ENCODE data around the gene USP31. TPM values are rescaled to one million over a fixed set of nuclear protein-coding genes. Genes with fewer than 3 reads are reported as not detected.

Gene USP31
- total RNA-seq, 1 donor from 2014 or later, result 8.7 TPM

GRCh38 chr16:23107936-23108335 is 41.3 kb downstream of the USP31 start:
- no peak for TF ChIP-seq CTCF (IDR thresholded peaks at IDR 0.05)
- Mint-ChIP-seq H3K27ac (ENCODE audit: unreplicated experiment) (no peak overlapping the region), H3K36me3 (ENCODE audit: low read depth) (peaks cover 8% of the 10 kb centered on the region), H3K27me3 (ENCODE audit: low read depth) (no peaks in the 10 kb centered on the region), H3K4me3 (ENCODE audit: unreplicated experiment) (no peak overlapping the region), H3K9me3 (ENCODE audit: low read depth) (peaks cover 4% of the 10 kb centered on the region), H3K4me1 (ENCODE audit: low read depth) (peaks cover 13% of the 10 kb centered on the region)
- no peak for DNase-seq (ENCODE audit: low spot score)

GRCh38 chr16:23107117-23107516 is 42.1 kb downstream of the USP31 start:
- no peak for DNase-seq (ENCODE audit: low spot score)
- Mint-ChIP-seq H3K27ac (ENCODE audit: unreplicated experiment) (no peak overlapping the region), H3K4me1 (ENCODE audit: low read depth) (peaks cover 13% of the 10 kb centered on the region), H3K9me3 (ENCODE audit: low read depth) (peaks cover 4% of the 10 kb centered on the region), H3K27me3 (ENCODE audit: low read depth) (no peaks in the 10 kb centered on the region), H3K36me3 (ENCODE audit: low read depth) (peaks cover 8% of the 10 kb centered on the region), H3K4me3 (ENCODE audit: unreplicated experiment) (no peak overlapping the region)
- TF ChIP-seq CTCF (IDR thresholded peaks at IDR 0.05), result no peak

GRCh38 chr16:23105309-23105708 is 43.9 kb downstream of the USP31 start:
- Mint-ChIP-seq H3K27me3 (ENCODE audit: low read depth) (no peaks in the 10 kb centered on the region), H3K9me3 (ENCODE audit: low read depth) (peaks cover 4% of the 10 kb centered on the region), H3K36me3 (ENCODE audit: low read depth) (peaks cover 16% of the 10 kb centered on the region), H3K4me3 (ENCODE audit: unreplicated experiment) (no peak overlapping the region), H3K4me1 (ENCODE audit: low read depth) (peaks cover 11% of the 10 kb centered on the region), H3K27ac (ENCODE audit: unreplicated experiment) (no peak overlapping the region)
- no peak for TF ChIP-seq CTCF (IDR thresholded peaks at IDR 0.05)
- no peak for DNase-seq (ENCODE audit: low spot score)

GRCh38 chr16:23104032-23104955 is 45.0 kb downstream of the USP31 start:
- H3K27ac Mint-ChIP-seq (ENCODE audit: unreplicated experiment), result no peak overlapping the region
- peaks cover 17% of the 10 kb centered on the region for H3K36me3 Mint-ChIP-seq (ENCODE audit: low read depth)

GRCh38 chr16:23103603-23104002 is 45.6 kb downstream of the USP31 start:
- TF ChIP-seq CTCF (IDR thresholded peaks at IDR 0.05), result no peak
- no peak for DNase-seq (ENCODE audit: low spot score)
- no peak overlapping the region for H3K27ac Mint-ChIP-seq (ENCODE audit: unreplicated experiment)
- peaks cover 3% of the 10 kb centered on the region for H3K9me3 Mint-ChIP-seq (ENCODE audit: low read depth)
- H3K27me3 Mint-ChIP-seq (ENCODE audit: low read depth), result no peaks in the 10 kb centered on the region
- H3K4me1 Mint-ChIP-seq (ENCODE audit: low read depth), result peaks cover 9% of the 10 kb centered on the region
- H3K36me3 Mint-ChIP-seq (ENCODE audit: low read depth), result peaks cover 20% of the 10 kb centered on the region
- no peak overlapping the region for H3K4me3 Mint-ChIP-seq (ENCODE audit: unreplicated experiment)

More at GRCh38 chr16:23104032-23104955, 45.0 kb downstream of the USP31 start:
- no peak for DNase-seq (ENCODE audit: low spot score)
- no peaks in the 10 kb centered on the region for H3K27me3 Mint-ChIP-seq (ENCODE audit: low read depth)
- no peak for TF ChIP-seq CTCF (IDR thresholded peaks at IDR 0.05)
- peaks cover 4% of the 10 kb centered on the region for H3K9me3 Mint-ChIP-seq (ENCODE audit: low read depth)
- H3K4me1 Mint-ChIP-seq (ENCODE audit: low read depth), result peaks cover 9% of the 10 kb centered on the region
- no peak overlapping the region for H3K4me3 Mint-ChIP-seq (ENCODE audit: unreplicated experiment)
